SK-N-SH (cell line): ENCODE measurements around the gene WWOX. TPM values are rescaled to one million over a fixed set of nuclear protein-coding genes. Genes with fewer than 3 reads are reported as not detected.

Experiments used
- CTCF ChIA-PET: fragments of 300-600, 350-600 bp; formaldehyde crosslinking; extraction: SDS; loops from one replicate; lab custom pipeline; 2021; lab: Yijun Ruan, JAX
- POLR2A ChIA-PET: fragments of 350-600 bp; sonication (Branson Sonifier 250); formaldehyde crosslinking; extraction: SDS; loops from one replicate; lab custom pipeline; 2020; ENCODE audit warnings: antibody characterized with exemption, inconsistent platforms; lab: Yijun Ruan, JAX
- DNase-seq: peaks from one replicate; pipeline ENCODE4 v3.0.0; 2012
- H2AFZ ChIP-seq: fragments of 200-600 bp; sonication (generic); 2 replicates; pipeline ENCODE4 v1.8.1; 2016; ENCODE audit warnings: antibody characterized with exemption, mild to moderate bottlenecking, low read depth
- H3F3A ChIP-seq: fragments of 200-600 bp; sonication (generic); replicated peaks from 2 replicates; pipeline ENCODE3; 2016; ENCODE audit warnings: antibody characterized with exemption, mild to moderate bottlenecking; ENCODE audit not compliant: insufficient read depth
- H3K27ac ChIP-seq, 2 experiments: fragments of 200-500 bp in 1 of 2; fragments of 200-600 bp in 1 of 2; sonication (Bioruptor generic) in 1 of 2; sonication (generic), shearing (Covaris generic) in 1 of 2; 2 replicates each; pipeline versions ENCODE4 v1.5.1 to v1.6.1; 2014 to 2016; ENCODE audit warnings: low read depth in 2 of 2, inconsistent platforms in 1 of 2, low read length in 1 of 2, mild to moderate bottlenecking in 1 of 2, mixed read lengths in 1 of 2
- H3K27me3 ChIP-seq: fragments of 200-600 bp; sonication (generic), shearing (Covaris generic); 2 replicates; pipeline ENCODE4 v1.6.1; 2016; ENCODE audit warnings: mixed run types; ENCODE audit not compliant: insufficient read depth
- H3K36me3 ChIP-seq, 2 experiments: fragments of 200-500 bp in 1 of 2; fragments of 200-600 bp in 1 of 2; sonication (Bioruptor generic) in 1 of 2; sonication (generic) in 1 of 2; replicated peaks in 1 of 2; 2 replicates each; pipeline versions ENCODE3 to v1.5.1; 2014 to 2016; ENCODE audit warnings: low read length in 1 of 2, mild to moderate bottlenecking in 1 of 2; ENCODE audit not compliant: insufficient read depth in 2 of 2, control insufficient read depth in 1 of 2
- H3K4me1 ChIP-seq, 2 experiments: fragments of 200-500 bp in 1 of 2; fragments of 200-600 bp in 1 of 2; sonication (Bioruptor generic) in 1 of 2; sonication (generic), shearing (Covaris generic) in 1 of 2; 2 replicates each; pipeline versions ENCODE4 v1.5.1 to v1.6.1; 2014 to 2016; ENCODE audit warnings: low read depth in 1 of 2, low read length in 1 of 2, mixed run types in 1 of 2; ENCODE audit not compliant: insufficient read depth in 2 of 2, control insufficient read depth in 1 of 2
- H3K4me2 ChIP-seq: fragments of 200-600 bp; sonication (generic), shearing (Covaris generic); 2 replicates; pipeline ENCODE4 v1.6.1; 2017; ENCODE audit warnings: mixed run types
- H3K4me3 ChIP-seq, 2 experiments: fragments of 200-500 bp in 1 of 2; fragments of 200-600 bp in 1 of 2; sonication (Bioruptor generic) in 1 of 2; sonication (generic), shearing (Covaris generic) in 1 of 2; 2 replicates each; pipeline versions ENCODE4 v1.5.1 to v1.8.1; 2014 to 2016; ENCODE audit warnings: low read depth in 2 of 2, inconsistent platforms in 1 of 2, low read length in 1 of 2, mild to moderate bottlenecking in 1 of 2, mixed read lengths in 1 of 2, moderate library complexity in 1 of 2
- H3K79me2 ChIP-seq: fragments of 200-600 bp; sonication (generic); 2 replicates; pipeline ENCODE4 v1.8.1; 2017; ENCODE audit warnings: mild to moderate bottlenecking; ENCODE audit not compliant: insufficient read depth
- H3K9ac ChIP-seq: fragments of 200-600 bp; sonication (generic); 2 replicates; pipeline ENCODE4 v1.6.1; 2017; ENCODE audit warnings: mixed run types
- H3K9me2 ChIP-seq: fragments of 200-600 bp; sonication (generic); 2 replicates; pipeline ENCODE4 v1.6.1; 2017; ENCODE audit warnings: mixed run types
- H3K9me3 ChIP-seq: fragments of 200-600 bp; sonication (generic); 2 replicates; pipeline ENCODE4 v1.6.1; 2017; ENCODE audit warnings: mixed run types, mild to moderate bottlenecking, moderate library complexity
- H4K20me1 ChIP-seq: fragments of 200-600 bp; sonication (generic); 2 replicates; pipeline ENCODE4 v1.6.1; 2017; ENCODE audit warnings: mild to moderate bottlenecking, mixed run types; ENCODE audit not compliant: insufficient read depth
- ELF1 ChIP-seq: IDR thresholded peaks from 2 replicates; pipeline ENCODE4 v1.4.0; 2012
- EZH2phosphoT487 ChIP-seq: fragments of 200-600 bp; sonication (generic); IDR thresholded peaks from 2 replicates; pipeline ENCODE4 v1.6.1; 2017; ENCODE audit warnings: low read depth, mixed run types, mild to moderate bottlenecking, antibody characterized with exemption, moderate library complexity, borderline replicate concordance
- GABPA ChIP-seq: IDR thresholded peaks from 2 replicates; pipeline ENCODE4 v1.4.0; 2012; ENCODE audit warnings: low read depth, mild to moderate bottlenecking
- GATA2 ChIP-seq: sonication (generic); formaldehyde crosslinking; IDR thresholded peaks from 2 replicates; pipeline ENCODE4 v1.5.0; 2020; ENCODE audit warnings: mild to moderate bottlenecking, missing genetic modification reagents
- JUND ChIP-seq: IDR thresholded peaks from 2 replicates; pipeline ENCODE4 v1.4.0; 2012
- NFIC ChIP-seq: IDR thresholded peaks from 2 replicates; pipeline ENCODE4 v1.4.0; 2012; ENCODE audit warnings: borderline replicate concordance
- RAD21 ChIP-seq: IDR thresholded peaks from 2 replicates; pipeline ENCODE4 v1.6.1; 2012; ENCODE audit warnings: mild to moderate bottlenecking, low read length
- SMC3 ChIP-seq: IDR thresholded peaks from 2 replicates; pipeline ENCODE4 v1.6.1; 2012; ENCODE audit warnings: low read depth, low read length, improper control_type of control experiment
- WGBS: methylation state at CpG from one replicate; pipeline ENCODE4 v1.1.6; 2017; ENCODE audit warnings: low lambda C conversion rate; 5-methylcytosine and 5-hydroxymethylcytosine counted together
- polyA plus RNA-seq, 3 experiments: library from polyadenylated mRNA; depleted of rRNA; stranded (reverse); fragments of >200 nt; gene quantifications; 2 replicates each; pipeline ENCODE4 v1.2.3, GENCODE V29; 2012
- TF ChIP-seq, protein P1 (sequence below): fragments of 150-350 bp; IDR thresholded peaks from 2 replicates; pipeline ENCODE4 v1.6.1; 2016; ENCODE audit warnings: mild to moderate bottlenecking, low read depth, low read length
- TF ChIP-seq, protein P2 (sequence below): IDR thresholded peaks from 2 replicates; pipeline ENCODE4 v1.4.0; 2012; ENCODE audit warnings: low read depth, borderline replicate concordance
- TF ChIP-seq, protein P3 (sequence below): IDR thresholded peaks from 2 replicates; pipeline ENCODE4 v1.4.0; 2012; ENCODE audit warnings: low read depth
- TF ChIP-seq, protein P4 (sequence below): IDR thresholded peaks from 2 replicates; pipeline ENCODE4 v1.6.1; 2012; ENCODE audit warnings: mild to moderate bottlenecking, low read depth, low read length, moderate library complexity

The WWOX gene
- polyA plus RNA-seq, 1 of the 3 experiments (the other 2 are of a cell fraction) = 10.8 TPM

DNA sequence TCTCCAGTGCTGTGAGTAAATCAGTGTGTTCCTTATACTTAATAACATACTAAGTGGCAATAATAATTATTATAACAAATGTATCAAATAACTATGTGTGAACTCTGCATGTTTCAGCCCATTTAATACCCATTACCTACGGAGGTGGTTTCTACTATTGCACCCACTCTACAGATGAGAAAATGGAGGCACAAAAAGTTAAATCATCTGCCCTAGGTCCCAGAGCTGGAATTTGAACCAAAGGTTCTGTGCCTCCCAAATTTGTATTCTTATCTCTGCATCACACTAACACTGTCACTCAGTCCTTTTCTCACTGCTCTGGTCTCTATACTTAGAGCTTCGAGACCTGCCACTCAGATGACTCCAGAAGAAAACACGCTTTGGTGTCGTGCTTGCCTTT is 1084.1 kb downstream of the WWOX start (continued):
- TF ChIP-seq, protein P1, sequence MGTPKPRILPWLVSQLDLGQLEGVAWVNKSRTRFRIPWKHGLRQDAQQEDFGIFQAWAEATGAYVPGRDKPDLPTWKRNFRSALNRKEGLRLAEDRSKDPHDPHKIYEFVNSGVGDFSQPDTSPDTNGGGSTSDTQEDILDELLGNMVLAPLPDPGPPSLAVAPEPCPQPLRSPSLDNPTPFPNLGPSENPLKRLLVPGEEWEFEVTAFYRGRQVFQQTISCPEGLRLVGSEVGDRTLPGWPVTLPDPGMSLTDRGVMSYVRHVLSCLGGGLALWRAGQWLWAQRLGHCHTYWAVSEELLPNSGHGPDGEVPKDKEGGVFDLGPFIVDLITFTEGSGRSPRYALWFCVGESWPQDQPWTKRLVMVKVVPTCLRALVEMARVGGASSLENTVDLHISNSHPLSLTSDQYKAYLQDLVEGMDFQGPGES = no peak
- TF ChIP-seq JUND = no peak

DNA sequence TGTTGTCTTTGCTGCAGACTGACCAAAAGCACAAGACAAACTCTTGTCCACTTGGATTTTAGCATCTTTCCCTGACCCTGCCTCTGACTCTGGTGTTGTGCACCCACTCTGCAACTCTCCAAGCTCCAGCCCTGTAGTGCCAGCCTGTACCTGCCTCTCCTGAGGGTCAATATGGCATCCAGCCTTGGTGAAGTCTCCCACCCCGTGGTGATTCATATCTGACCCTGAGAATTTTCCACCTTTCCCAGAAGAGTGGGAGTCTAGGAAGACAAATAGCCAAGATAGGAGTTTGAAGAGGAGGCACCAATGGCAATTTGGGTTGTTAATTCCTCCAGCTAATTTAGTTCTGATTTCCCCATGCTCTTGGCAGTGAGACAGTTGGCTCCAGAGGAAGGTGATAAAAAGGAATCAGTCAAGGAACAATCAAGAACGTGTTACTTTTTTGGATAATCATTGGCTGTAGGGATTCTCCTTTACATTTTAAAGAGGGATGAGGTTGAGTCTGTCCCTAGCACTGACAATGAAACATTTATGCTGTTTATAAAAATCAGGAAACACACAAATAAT is 1085.1 kb downstream of the WWOX start:
- Histone ChIP-seq H2AFZ (no peak overlapping the region), H3K79me2 (no peaks in the 10 kb centered on the region), H3K9me3 (peaks cover 6% of the 10 kb centered on the region; the same call in 1 of the 2 replicates), H3K4me1 (peaks cover 0 to 5% of the 10 kb centered on the region in 2 experiments; a peak in 1 of 4 replicates), H3K4me3 (no peak overlapping the region), H3K9me2 (no peaks in the 10 kb centered on the region), H3K27ac (no peak overlapping the region), H3K27me3 (no peaks in the 10 kb centered on the region), H4K20me1 (no peaks in the 10 kb centered on the region), H3K36me3 (no peaks in the 10 kb centered on the region), H3K9ac (no peak overlapping the region), H3F3A (no peaks in the 10 kb centered on the region), H3K4me2 (no peak overlapping the region)
- TF ChIP-seq RAD21 = no peak
- no peak for TF ChIP-seq EZH2phosphoT487
- no peak for TF ChIP-seq GABPA
- TF ChIP-seq NFIC = no peak
- TF ChIP-seq SMC3 = no peak
- TF ChIP-seq, protein P2, sequence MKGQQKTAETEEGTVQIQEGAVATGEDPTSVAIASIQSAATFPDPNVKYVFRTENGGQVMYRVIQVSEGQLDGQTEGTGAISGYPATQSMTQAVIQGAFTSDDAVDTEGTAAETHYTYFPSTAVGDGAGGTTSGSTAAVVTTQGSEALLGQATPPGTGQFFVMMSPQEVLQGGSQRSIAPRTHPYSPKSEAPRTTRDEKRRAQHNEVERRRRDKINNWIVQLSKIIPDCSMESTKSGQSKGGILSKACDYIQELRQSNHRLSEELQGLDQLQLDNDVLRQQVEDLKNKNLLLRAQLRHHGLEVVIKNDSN = no peak
- TF ChIP-seq, protein P3, sequence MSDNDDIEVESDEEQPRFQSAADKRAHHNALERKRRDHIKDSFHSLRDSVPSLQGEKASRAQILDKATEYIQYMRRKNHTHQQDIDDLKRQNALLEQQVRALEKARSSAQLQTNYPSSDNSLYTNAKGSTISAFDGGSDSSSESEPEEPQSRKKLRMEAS = no peak
- no peak for TF ChIP-seq ELF1
- TF ChIP-seq GATA2 (CRISPR knock-in tag) = no peak
- TF ChIP-seq, protein P4, sequence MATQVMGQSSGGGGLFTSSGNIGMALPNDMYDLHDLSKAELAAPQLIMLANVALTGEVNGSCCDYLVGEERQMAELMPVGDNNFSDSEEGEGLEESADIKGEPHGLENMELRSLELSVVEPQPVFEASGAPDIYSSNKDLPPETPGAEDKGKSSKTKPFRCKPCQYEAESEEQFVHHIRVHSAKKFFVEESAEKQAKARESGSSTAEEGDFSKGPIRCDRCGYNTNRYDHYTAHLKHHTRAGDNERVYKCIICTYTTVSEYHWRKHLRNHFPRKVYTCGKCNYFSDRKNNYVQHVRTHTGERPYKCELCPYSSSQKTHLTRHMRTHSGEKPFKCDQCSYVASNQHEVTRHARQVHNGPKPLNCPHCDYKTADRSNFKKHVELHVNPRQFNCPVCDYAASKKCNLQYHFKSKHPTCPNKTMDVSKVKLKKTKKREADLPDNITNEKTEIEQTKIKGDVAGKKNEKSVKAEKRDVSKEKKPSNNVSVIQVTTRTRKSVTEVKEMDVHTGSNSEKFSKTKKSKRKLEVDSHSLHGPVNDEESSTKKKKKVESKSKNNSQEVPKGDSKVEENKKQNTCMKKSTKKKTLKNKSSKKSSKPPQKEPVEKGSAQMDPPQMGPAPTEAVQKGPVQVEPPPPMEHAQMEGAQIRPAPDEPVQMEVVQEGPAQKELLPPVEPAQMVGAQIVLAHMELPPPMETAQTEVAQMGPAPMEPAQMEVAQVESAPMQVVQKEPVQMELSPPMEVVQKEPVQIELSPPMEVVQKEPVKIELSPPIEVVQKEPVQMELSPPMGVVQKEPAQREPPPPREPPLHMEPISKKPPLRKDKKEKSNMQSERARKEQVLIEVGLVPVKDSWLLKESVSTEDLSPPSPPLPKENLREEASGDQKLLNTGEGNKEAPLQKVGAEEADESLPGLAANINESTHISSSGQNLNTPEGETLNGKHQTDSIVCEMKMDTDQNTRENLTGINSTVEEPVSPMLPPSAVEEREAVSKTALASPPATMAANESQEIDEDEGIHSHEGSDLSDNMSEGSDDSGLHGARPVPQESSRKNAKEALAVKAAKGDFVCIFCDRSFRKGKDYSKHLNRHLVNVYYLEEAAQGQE = no peak
- 26% methylated on average over 2 of the region's 2 CpGs for WGBS
- no peak for DNase-seq
- ChIA-PET POLR2A (no interaction called here), CTCF (no interaction called here)
